DMS79 treated with DMSO at 0.1 percent for 48 hours (cell line): Measurements from ENCODE around the gene SYCE1L.
"Not testable (repeated sequence)": the region's sequence is repeated elsewhere in the genome, so short reads cannot be mapped to it uniquely, and the experiment has no call there.

Source experiments
- DNase-seq: peaks from one replicate; lab custom pipeline; 2025; lab: John Stamatoyannopoulos, UW

The SYCE1L gene, protein sequence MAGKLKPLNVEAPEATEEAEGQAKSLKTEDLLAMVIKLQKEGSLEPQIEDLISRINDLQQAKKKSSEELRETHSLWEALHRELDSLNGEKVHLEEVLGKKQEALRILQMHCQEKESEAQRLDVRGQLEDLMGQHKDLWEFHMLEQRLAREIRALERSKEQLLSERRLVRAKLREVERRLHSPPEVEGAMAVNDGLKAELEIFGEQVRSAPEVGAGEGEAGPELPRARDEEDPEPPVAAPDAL

GRCh38 chr16:77199211-77199610 is at the start of gene SYCE1L:
TSS of gene SYCE1L (plus strand) at chr16:77199408. CDS start at chr16:77199452, 44 bp downstream.
- DNase-seq = no peak

DNA sequence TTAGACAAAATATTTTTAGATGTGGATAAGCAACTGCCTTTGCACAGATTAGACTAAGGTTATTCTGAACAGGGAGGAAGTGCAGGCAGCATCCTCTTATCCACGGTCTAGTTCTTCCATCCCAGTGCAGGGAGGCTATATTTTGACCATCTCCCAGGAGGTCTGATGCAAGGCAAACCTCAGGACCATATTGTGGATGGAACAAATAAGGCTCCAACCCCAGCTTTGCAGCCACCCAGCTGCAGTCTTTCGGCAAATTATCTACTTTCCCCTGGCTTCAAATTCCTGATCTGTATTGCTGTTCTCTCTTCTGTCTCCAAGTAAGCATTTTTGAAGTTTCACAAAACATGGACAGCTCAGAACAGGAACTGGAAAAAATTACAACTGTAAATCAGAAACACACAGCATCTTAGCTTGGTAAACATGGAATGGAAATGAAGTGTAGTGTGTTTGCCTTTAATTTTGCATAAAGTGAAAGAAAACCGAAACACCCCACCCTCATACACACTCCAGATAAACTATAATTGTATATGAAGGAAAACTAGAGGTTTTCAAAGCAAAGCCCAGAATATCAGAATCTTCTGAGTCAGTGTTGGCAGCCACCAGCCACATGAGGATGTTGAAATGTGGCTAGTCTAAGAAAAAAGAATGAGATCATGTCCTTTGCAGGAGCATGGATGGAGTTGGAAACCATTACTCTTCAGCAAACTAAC is 41.7 kb upstream of the SYCE1L start:
- no peak for DNase-seq

DNA sequence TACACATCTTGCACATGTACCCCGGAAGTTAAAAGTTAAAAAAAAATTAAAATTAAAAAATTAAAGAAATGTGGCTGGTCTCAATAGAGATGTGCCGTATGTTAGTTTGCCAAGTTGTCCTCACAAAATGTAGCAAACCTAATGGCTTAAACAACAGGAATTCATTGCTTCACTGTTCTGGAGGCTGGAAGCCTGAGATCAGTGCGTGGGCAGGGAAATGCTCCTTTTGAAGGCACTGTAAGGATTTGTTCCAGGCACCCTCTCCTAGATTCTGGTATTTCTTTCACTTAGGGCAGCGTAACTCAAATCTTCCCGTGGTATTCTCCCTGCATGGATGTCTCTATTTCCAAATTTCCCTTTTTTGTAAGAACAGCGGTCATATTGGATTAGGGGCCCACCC is 40.9 kb upstream of the SYCE1L start:
- no peak for DNase-seq

DNA sequence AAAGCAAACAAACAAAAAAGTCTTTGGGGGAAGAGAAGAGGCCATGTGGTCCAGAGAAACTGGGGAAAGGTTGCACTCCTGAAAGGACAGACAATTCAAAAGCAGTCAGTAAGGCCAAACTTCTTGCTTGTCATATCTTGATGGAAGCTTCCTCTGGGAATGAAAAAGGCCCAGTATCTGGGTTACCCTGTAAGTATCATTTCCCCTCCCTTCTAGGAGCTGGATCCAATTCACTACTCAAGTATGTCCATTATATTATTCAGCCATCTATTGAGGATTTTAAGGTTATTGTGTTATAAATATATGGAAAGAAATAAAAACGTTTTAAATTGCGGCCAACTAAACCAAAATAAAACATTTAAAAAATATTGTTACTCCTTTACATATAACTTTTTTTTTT is 34.2 kb upstream of the SYCE1L start:
- DNase-seq = no peak

DNA sequence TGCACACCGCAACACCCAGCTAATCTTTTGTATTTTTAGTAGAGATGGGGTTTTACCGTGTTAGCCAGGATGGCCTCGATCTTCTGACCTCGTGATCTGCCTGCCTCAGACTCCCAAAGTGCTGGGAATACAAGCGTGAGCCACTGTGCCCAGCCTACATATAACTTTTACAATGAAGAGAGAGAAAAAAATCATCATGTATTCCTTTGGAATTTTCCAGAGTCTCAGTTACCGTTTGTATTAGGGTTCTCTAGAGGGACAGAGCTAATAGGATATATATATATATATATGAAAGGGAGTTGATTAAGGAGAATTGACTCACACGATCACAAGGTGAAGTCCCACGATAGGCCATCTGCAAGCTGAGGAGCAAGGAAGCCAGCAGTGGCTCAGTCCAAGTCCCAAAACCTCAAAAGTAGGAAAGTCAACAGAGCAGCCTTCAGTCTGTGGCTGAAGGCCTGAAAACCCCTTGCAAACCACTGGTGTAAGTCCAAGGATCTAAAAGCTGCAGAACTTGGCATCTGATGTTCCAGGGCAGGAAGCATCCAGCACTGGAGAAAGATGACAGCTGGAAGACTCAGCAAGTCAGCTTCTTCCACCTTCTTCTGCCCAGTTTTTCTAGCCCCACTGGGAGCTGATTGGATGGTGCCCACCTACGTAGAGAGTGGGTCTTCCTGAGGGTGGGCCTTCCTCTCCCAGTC is 33.5 kb upstream of the SYCE1L start:
- DNase-seq = not testable (repeated sequence)

- DNase-seq = no peak
Measured at GRCh38 chr16:77166726-77167125, 32.5 kb upstream of the SYCE1L start.

- no peak for DNase-seq
Measured at GRCh38 chr16:77168901-77169300, 30.3 kb upstream of the SYCE1L start.

DNA sequence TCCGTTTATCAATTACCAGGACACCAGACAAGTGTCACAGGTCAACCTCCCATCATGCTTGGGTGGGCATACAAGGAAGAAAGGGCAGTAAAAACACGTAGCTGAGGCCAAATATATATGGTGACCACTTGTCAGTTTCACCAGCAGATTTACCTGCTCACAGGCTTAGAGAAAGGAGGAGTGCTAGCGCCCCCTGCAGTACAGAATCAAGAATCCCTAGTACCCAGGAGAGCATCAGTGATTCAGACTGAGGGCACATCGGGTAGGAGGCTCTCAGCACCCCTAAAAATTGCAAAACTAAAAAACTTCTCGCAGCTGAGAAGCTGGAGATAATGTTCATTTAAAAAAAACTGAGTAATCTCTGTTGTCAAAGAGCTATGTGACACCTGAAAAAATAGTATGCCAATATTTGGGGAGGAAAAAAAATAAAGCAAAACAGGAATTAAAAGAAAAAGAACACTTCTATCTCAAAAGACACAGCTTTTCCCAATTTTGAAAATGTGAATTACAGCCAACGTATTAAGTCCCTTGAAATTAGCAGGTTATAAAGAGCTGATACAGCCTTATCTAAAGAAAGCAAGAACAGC is 29.5 kb upstream of the SYCE1L start:
- DNase-seq = peak; percentile 0

- DNase-seq = no peak
Measured at GRCh38 chr16:77170805-77171204, 28.4 kb upstream of the SYCE1L start.

DNA sequence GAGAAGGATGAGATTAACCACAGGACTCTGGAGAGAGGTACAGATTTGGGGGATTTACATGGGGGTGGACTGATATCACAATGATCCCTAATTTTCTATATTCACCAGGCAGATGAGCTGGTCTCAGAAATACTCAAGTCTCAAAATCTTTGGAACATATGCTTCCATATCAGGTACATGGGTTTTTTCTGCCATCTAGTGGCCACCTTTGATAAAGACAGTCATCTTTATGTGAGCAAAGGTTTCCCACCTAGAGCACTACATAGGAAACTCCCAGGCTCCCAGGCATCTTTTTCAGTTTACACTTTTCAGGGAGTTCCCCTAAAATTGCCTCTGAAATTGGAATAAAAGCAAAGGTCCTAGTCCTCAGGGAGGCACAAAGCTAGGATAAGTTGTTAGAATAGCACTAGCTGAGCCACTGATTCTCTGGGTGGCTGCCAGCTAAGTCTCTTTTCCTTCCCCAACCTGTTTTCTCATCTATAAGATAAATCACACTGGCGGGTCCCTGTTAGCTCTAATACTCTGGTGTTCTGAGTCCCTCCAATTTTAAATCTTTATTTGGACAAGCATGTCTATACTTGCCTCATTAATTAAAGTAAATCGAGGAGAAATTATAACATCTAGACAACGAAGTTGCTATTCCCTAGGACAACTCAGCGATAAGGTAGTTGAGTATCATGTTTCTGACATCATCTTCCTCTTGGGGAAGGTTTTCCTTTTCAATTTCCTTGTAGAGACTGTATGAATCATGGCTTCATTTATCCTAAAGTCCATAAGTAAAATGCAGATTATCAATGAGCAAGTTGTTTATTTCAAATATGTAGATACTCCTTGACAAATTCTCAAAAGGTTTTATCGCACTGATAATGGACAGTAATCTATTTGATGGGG is 27.2 kb upstream of the SYCE1L start:
- peak; percentile 16 for DNase-seq

DNA sequence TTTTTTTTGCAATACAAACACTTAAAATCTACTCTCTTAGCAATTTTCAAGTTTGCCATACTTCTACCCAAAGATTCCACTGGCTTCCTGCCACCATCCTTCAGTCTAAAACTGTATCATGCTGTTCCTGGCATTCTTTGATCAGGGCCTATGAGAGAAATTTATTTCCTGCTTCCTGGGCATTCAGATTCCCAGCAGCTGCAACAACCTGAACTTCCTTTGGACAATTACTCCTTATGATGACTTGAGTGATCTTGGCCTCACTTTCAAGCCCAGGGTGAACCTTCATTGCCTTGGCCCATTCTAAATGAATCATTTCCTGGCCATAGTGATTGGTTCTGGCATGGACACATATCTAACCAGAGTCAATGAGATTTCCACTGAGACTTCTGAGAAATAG is 26.3 kb upstream of the SYCE1L start:
- DNase-seq = no peak

DNA sequence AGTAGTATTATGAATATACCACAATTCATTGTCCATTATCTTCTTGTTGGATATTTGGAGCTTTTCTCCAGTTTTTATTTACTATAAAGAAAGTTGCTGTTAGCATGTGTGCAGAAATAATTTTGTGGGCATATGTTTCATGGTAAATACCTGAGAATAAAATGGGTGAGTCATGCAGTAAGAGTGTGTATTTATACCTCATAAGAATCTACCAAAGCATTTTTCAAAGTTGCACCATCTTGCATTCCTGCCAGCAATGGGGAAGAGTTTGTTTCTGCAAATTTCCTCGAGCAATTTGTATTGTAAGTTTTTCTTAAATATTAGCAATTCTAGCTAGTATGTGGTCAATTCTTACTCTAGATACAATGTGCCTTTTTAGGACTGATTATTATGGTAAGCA is 16.1 kb upstream of the SYCE1L start:
- no peak for DNase-seq

- not testable (repeated sequence) for DNase-seq
Measured at GRCh38 chr16:77186298-77186697, 12.9 kb upstream of the SYCE1L start.

GRCh38 chr16:77190190-77190477 is 9.1 kb upstream of the SYCE1L start:
- no peak for DNase-seq

GRCh38 chr16:77190478-77191258 is 8.5 kb upstream of the SYCE1L start, which contains the start of gene MON1B:
TSS of gene MON1B (plus strand) at chr16:77191190. CDS start at chr16:77191486, 296 bp downstream.
- DNase-seq = peak; percentile 91

- DNase-seq = no peak
Measured at GRCh38 chr16:77191259-77191969, 7.8 kb upstream of the SYCE1L start.

DNA sequence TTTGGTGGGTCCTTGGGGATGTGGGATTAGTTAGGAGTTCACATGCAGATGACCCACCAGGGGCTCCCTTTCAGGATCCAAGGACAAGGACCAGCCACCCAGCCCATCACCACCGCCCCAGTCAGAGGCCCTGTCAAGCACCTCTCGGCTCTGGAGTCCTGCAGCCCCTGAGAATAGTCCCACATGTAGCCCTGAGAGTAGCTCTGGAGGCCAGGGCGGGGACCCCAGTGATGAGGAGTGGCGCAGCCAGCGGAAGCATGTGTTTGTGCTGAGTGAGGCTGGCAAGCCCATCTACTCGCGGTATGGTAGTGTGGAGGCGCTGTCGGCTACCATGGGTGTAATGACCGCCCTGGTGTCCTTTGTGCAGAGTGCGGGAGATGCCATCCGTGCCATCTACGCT is 5.8 kb upstream of the SYCE1L start:
- no peak for DNase-seq

DNA sequence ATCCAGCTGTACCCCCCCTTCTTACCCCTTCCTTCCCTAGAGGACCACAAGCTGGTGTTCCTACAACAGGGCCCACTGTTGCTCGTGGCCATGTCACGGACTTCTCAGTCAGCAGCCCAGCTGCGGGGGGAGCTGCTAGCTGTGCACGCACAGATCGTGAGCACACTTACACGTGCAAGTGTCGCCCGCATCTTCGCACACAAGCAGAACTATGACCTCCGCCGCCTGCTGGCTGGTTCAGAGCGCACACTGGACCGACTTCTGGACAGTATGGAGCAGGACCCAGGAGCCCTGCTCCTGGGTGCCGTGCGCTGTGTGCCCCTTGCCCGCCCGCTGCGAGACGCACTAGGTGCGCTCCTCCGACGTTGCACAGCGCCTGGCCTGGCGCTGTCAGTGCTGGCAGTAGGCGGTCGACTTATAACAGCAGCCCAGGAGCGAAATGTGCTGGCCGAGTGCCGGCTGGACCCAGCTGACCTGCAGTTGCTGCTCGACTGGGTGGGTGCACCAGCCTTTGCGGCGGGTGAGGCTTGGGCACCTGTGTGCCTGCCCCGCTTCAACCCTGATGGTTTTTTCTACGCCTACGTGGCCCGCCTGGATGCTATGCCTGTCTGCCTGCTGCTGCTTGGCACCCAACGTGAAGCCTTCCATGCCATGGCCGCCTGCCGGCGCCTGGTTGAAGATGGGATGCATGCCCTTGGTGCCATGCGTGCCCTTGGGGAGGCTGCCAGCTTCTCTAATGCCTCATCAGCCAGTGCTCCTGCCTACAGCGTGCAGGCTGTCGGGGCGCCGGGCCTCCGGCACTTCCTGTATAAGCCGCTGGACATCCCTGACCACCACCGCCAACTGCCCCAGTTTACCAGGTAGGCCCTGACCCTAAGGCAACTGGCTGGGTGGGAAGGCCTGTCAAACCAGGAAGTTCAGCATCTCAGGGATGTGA is 4.6 kb upstream of the SYCE1L start:
- DNase-seq = no peak

GRCh38 chr16:77195411-77195810 is 3.8 kb upstream of the SYCE1L start:
- no peak for DNase-seq
